ENCODE measurements around the gene GNAS. TPM values are rescaled to one million over a fixed set of nuclear protein-coding genes. Genes with fewer than 3 reads are reported as not detected.
"Not testable (repeated sequence)": the region's sequence is repeated elsewhere in the genome, so short reads cannot be mapped to it uniquely, and the experiment has no call there.

GNAS gene
- total RNA-seq = 100 to 1,000 TPM; 723 to 764 TPM

DNA sequence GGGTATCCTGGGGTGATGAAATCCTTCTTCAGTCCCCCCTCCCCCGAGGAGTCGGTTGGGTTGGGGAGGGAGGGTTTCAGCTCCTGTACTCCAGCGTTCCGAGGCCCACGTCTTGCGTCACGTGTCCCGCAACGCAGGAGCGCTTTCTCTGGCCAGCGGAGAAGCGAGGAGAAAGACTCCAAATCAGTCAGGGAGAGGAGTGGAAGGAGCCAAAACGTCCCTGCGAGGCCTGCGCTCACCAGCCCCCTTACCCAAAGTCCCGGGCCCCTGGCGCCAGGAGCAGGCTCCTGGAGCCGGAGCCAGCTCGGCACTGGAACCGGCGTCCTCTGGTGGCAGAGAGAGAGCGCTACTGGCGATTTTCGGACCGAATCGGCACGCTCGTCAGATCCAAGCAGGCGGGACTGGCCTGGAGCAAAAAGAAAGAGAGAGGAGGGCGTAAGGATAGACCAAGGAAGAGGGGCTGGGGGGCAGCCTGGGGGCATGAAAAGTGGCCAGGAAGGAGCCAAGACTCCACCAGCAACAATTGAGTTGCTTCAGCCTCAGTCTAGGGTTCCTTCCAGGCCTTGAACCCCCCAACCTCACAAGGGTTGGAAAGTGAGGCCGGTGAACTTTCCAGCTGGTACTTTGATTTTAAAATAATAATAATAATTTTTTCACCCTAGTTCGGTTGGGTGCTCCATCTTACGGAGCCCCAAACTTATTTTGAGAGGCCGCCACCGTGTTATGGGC lies at the start of gene GNAS:
Gene GNAS, plus strand, starts transcription at position 174 of the 729 bp plus-strand sequence.
- ChIA-PET POLR2A (no interaction called here), CTCF (interaction anchor here (1.1 kb wide), 1 partner anchor 34 kb away, joined by 3 read pairs; no protein-coding TSS in a partner anchor)

GRCh38 chr20:58803533-58803932 lies 49.0 kb upstream of the GNAS start:
- POLR2A ChIA-PET = no interaction called here
- CTCF ChIA-PET = no interaction called here

DNA sequence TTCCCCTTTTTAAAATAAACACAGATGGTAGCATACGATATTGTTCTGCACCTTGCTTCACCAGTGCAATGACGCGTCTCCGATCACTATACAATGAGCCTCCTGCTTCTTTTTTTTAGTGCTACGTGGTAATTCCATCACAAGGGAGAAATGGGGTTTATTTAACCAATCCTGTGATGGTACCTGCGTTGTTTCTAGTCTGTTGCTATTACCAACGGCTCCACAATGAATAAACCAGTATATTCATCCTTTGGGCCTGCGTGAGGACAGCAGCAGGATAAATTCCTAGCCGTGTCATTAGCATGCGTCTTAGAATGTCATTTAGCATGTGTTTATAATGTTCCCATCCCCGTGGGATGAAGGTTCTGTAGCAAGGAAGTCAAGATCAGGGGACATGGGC lies 44.7 kb upstream of the GNAS start:
- POLR2A ChIA-PET = no interaction called here
- CTCF ChIA-PET = no interaction called here

DNA sequence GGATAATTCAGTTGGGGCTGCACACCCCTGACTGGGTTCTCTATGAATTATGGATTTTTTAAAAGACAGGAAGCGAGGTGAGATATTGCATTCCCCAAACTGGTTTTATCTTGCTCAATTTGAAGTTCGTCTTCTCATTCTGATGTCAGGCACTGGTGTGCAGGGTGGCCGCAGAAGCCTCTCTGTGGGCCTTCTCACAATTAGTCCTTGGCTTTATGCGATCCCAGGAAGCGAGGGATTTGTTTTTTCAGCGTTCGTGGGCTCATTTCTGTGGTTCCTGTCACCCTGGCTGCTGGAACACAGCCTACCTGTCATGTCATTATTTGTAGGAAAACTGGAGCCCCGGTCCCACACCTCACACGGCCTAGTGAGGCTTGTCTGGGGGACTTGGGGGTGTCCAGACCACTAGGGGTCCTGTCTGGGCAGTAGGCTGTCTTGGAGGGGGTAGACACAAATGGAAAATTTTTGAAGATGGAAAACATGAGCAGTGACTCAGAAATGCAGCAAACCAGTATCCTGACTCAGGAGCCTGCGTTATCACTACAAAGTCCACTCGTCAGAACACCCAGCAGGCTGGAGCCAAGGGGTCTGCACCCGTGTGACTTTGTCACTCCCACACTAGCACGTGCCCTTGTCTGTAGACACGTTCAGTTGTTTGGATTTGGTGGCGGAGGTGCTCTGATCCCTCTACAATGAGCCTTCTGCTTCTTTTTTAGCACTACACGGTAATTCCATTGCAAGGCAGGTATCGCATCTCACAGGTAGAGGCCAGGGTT lies 44.1 kb upstream of the GNAS start:
- ChIA-PET CTCF (no interaction called here), POLR2A (no interaction called here)

DNA sequence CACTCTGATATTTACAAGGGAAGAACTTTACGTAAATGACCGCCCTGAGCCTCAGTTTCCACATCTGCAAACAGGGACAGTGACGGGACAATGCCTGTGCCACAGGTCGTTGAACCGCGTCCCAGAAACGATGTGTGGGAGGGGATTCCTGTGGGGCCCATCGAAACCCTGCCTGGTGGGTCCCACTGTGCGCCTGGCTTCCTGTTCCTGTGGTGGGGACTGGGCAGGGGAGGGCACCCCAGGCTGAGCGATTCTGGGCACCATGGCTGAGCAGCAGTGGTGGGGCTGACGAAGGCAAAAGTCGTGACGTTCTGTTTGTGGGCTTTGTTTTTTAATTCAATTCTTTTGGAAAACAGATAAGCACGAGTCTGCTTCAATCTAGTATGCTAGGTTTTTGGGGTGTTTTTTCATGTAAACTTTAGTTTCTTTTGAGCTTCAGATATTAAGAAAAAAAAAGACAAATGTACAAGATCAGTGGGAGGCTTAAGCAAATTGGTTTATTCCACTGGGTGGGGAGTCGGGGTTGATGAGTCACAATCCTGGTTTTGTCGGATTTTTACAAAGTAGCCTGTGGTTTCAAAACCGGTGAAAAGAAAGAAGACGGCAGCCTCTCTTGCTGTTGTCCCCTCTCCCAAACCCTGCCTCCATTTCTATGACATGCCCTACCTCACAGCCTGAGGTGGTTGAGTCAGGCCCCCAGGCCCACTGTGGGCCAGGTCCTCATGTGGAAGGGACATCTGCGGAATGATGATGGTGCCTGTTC lies 42.2 kb upstream of the GNAS start:
- CTCF ChIA-PET = interaction anchor here (0.6 kb wide), 1 partner anchor 29 kb away, joined by 3 read pairs; no protein-coding TSS in a partner anchor
- POLR2A ChIA-PET = no interaction called here

DNA sequence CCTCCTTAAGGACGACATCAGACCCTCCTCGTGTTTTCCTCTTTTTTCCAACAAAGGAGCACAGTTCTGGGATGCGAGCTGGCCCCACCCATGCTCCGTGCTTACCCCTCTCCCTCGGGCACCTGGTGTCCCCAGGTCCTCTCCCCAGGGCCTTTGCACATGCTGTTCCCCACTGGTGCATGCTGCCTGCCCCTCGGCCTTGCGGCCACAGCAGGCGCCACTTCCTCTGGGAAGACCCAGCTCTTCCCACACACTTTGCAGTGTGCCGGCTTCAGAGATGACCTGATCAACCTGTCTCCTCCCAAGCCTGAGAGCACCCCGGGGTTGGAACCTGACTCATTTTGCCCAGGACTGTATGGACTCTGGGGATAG lies 41.7 kb upstream of the GNAS start:
- CTCF ChIA-PET = interaction anchor here (0.6 kb wide), 1 partner anchor 28 kb away, joined by 3 read pairs; no protein-coding TSS in a partner anchor

DNA sequence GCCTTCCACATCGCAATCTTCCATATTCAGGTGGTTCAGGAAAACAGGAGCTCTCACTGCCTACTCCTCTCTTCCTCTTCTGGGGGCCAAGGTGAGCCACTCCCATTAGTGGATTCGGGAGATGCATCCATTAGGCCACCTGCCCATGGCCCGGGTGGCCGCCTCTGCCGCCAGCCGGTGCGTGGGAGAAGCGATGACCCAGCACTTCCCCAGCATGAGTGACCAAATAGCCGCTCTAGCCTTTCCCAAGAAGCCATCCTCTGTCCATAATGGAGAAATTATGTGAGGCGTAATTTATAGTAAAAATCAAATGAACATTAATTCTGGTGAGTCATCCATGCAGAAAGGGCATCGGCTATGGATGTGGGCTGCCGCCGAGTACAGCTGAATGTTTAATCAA lies 41.2 kb upstream of the GNAS start:
- ChIA-PET POLR2A (no interaction called here), CTCF (no interaction called here)

More for the DNA sequence above, 41.7 kb upstream of the GNAS start:
- POLR2A ChIA-PET = no interaction called here

DNA sequence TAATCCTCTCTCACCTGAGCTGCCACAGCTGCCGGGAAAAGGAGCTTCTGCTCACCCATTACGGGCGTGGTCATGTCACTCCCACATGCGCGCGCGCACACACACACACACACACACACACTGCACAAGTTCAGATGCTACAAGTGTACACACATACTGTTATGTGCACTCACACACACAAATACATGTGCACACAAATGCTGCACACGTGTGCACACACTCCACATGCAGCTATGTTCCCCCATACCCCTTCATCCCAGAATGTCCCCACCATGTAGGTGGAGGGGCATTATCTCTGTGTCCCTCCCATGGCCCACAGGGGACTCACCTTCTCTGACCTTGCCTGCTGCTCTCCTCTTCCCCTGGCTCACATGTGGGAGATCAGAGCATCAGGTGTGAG lies 39.1 kb upstream of the GNAS start:
- POLR2A ChIA-PET = no interaction called here
- CTCF ChIA-PET = interaction anchor here (1.4 kb wide), 1 partner anchor 16 kb away, joined by 3 read pairs; no protein-coding TSS in a partner anchor

DNA sequence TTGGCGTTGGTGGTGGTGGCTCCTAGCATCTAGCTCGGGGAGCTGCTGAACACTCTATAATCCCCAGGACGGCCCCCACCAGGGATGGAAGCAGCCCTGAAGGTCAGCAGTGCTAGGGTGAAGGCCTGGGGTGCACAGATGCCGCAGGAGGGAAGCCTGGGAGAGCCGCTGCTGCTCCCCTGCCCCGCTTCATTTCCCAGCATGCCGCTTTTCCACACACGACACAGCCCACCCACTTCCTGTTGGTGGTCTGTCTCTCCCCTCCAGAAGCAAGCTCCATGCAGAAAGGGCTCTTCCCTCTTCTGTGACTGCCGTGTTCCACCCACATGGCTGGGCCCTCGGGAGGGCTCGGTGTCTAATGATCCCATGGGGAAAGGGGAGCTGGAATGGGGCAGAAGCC lies 37.1 kb upstream of the GNAS start:
- ChIA-PET CTCF (no interaction called here), POLR2A (no interaction called here)

DNA sequence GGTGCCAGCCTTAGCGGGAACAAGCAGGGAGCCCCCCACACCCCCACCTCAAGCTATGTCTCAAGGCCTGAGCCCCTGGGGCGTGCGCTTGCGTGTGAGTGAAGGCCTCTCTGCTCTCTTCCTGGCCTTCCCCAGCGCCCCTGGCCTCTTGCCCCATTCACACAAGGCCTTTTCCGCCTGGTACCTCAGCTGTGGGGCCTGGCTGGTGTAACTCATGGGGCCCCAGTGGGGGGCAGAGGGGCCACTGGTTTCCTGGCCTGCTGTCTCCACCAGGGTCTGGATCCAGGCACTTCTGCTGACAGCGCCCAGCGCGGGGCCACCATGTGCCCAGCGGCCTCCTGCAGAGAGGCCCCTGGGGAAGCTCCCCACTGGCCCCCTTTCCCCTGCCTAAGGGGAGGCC lies 36.5 kb upstream of the GNAS start:
- ChIA-PET POLR2A (no interaction called here), CTCF (no interaction called here)

DNA sequence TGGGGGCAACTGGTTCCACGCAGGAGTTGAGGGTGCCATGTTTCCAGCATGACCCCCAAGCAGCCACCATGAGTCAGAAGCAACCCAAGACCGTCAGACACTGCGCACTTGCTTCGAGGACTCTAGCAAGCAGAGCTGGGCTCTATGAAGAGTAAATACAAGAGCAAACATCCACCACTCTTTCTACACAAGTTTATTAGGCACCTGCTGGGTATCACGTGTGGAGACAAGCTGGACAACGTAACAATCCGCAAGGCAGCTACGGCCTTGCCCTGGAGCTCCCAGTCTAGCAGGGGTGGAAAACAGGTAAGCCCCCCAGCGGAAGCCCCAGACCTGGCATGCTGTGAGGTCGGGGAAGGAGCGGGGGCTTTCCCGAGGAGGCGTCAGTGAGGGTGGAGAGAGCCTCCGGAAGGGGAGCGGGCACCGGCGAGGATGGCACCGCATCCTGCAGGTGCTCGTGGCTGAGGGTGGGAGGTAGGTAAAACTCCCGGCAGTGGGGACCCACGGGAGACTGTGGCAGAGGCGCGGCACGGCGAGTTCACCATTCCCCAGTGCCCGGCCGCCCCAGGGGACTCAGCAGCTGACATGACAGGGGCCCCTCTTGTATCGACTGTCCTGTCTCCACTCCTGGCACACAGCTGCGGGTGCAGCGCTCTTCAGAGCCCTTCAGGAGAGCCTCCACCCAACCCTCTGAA lies 35.4 kb upstream of the GNAS start:
- CTCF ChIA-PET = no interaction called here

GRCh38 chr20:58817748-58818147 lies 34.8 kb upstream of the GNAS start:
- ChIA-PET CTCF (interaction anchor here (1.2 kb wide), 1 partner anchor 35 kb away, joined by 3 read pairs; no protein-coding TSS in a partner anchor), POLR2A (interaction anchor here (0.5 kb wide), 1 partner anchor 126 kb away, joined by 8 read pairs; no protein-coding TSS in a partner anchor)

More for the DNA sequence above, 35.4 kb upstream of the GNAS start:
- POLR2A ChIA-PET = interaction anchor here (0.5 kb wide), 1 partner anchor 125 kb away, joined by 8 read pairs; no protein-coding TSS in a partner anchor

GRCh38 chr20:58818586-58819285 lies 33.8 kb upstream of the GNAS start:
- CTCF ChIA-PET = interaction anchor here (0.7 to 1.2 kb wide), 4 partner anchors 21 to 168 kb away, joined by 3 read pairs; partner anchors contain the start of gene STX16
- POLR2A ChIA-PET = interaction anchor here (0.7 kb wide), 1 partner anchor 328 kb away, joined by 4 read pairs; no protein-coding TSS in a partner anchor

- ChIA-PET CTCF (no interaction called here), POLR2A (no interaction called here)
Measured at GRCh38 chr20:58819921-58820320, 32.6 kb upstream of the GNAS start.

DNA sequence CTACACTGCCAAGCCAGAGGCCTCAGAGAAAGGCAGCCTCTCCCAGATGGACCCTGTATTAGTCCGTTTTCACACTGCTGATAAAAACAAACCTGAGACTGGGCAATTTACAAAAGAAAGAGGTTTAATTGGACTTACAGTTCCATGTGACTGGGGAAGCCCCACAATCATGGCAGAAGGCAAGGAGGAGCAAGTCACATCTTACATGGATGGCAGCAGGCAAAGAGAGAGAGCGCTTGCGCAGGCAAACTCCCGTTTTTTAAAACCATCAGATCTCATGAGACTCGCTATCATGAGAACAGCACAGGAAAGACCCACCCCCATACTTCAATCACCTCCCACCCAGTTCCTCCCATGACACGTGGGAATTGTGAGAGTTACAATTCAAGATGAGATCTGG lies 32.0 kb upstream of the GNAS start:
- CTCF ChIA-PET, POLR2A ChIA-PET: not testable (repeated sequence)

DNA sequence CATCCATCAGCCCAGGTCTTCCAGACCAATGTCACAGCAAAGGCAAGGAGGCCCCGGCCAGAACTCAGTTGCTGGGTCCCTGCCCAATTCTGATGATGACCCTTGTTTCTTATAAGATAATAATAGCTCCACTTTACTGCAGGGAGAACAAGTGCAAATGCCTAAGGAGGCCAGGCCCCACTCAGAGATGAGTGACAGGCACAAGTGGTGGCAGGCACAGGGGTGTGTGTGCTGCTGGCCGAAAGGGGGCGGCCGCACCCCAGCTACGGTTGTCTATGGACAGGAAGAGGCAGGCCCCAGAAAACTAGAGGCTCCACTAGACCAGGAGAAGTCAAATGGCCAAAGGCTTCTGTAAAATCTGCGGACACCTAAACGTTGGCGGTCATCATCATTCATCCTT lies 30.4 kb upstream of the GNAS start:
- ChIA-PET POLR2A (no interaction called here), CTCF (interaction anchor here (0.6 kb wide), 1 partner anchor 156 kb away, joined by 4 read pairs; no protein-coding TSS in a partner anchor)

DNA sequence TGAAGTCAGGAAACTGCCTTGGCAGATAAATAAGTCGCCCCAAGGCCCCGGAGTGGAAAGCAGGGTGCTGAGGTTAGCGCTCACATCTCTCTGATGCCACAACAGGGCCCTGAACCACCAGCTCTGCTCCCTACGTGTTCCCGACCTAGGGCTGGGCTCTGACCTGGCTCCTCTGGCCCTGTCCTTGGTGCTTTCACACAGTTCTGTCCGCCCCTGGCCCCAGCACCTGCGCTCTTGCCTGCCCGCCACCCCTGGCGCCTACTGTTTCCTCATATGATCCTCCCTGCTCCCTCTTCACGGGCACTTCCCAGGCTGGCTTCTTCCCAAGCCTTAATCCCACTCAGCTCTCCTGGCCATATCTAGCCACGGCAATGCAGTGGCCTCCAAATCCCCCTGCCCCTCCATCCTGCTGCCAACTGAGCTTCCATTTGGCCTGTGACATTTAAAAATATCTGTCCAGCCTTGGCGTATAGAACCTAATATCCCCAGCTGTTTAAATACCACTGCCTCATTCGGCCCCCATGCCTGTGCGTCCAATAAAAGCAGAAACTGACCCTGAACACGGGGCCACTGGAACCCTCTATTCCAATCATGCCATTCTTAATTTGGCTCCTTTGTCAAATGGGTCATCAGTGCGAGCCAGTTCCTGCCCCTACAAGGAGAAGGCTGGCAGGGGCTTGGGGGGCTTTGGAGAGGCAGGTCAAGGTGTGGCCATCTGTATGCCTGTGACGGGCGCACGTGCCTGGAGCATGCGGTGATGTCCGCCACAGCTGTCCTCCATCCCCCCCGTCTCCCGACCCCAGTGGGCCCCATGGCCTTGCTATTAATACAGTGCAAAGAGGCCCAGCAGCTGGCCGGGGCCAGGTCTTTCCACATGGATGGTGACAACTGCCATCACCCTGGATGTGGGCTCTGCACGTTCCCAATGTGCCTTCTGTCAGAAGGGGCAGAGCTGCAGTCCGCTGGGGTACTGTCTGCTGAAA lies 29.5 kb upstream of the GNAS start:
- ChIA-PET CTCF (interaction anchor here (0.6 kb wide), 1 partner anchor 157 kb away, joined by 4 read pairs; no protein-coding TSS in a partner anchor), POLR2A (no interaction called here)

GRCh38 chr20:58824843-58825242 lies 27.7 kb upstream of the GNAS start:
- ChIA-PET POLR2A (no interaction called here), CTCF (interaction anchor here (1.5 kb wide), 1 partner anchor 15 kb away, joined by 3 read pairs; no protein-coding TSS in a partner anchor)
